H1 (cell line): ENCODE data around the gene FHOD1. TPM values are rescaled to one million over a fixed set of nuclear protein-coding genes. Genes with fewer than 3 reads are reported as not detected.

Experiments used
- ASH2L ChIP-seq: fragments of 200-600, 300-600 bp; sonication (generic); IDR thresholded peaks from one replicate; pipeline ENCODE4 v1.7.1; 2017; ENCODE audit warnings: low read length
- CHD7 ChIP-seq: fragments of 300-600 bp; sonication (generic); IDR thresholded peaks from 2 replicates; pipeline ENCODE4 v1.7.1; 2012; ENCODE audit warnings: low read length, moderate library complexity, mild to moderate bottlenecking, inconsistent platforms; ENCODE audit not compliant: insufficient replicate concordance
- CREB1 ChIP-seq: IDR thresholded peaks from 2 replicates; pipeline ENCODE4 v1.6.1; 2012; ENCODE audit warnings: inconsistent platforms
- EZH2 ChIP-seq: fragments of 200-600 bp; sonication (generic); IDR thresholded peaks from 2 replicates; pipeline ENCODE4 v1.7.1; 2012; ENCODE audit warnings: low read depth, mild to moderate bottlenecking, moderate library complexity, low read length, inconsistent platforms; ENCODE audit not compliant: severe bottlenecking
- FOSL1 ChIP-seq: IDR thresholded peaks from 2 replicates; pipeline ENCODE4 v1.6.1; 2011; ENCODE audit warnings: mild to moderate bottlenecking, low read depth, low read length, moderate library complexity; ENCODE audit not compliant: insufficient read depth
- GABPA ChIP-seq: IDR thresholded peaks from 2 replicates; pipeline ENCODE4 v1.6.1; 2011; ENCODE audit warnings: mild to moderate bottlenecking, low read length, moderate library complexity, borderline replicate concordance; ENCODE audit not compliant: insufficient read depth
- POLR2AphosphoS5 ChIP-seq: IDR thresholded peaks from 2 replicates; pipeline ENCODE4 v1.6.1; 2011; ENCODE audit warnings: low read depth, low read length
- SIX5 ChIP-seq: IDR thresholded peaks from 2 replicates; pipeline ENCODE4 v1.6.1; 2011; ENCODE audit warnings: mild to moderate bottlenecking, low read depth, low read length
- SP2 ChIP-seq: IDR thresholded peaks from 2 replicates; pipeline ENCODE4 v1.6.1; 2012; ENCODE audit warnings: mild to moderate bottlenecking, low read length, inconsistent platforms
- USF2 ChIP-seq: IDR thresholded peaks from 2 replicates; pipeline ENCODE4 v1.6.1; 2011; ENCODE audit warnings: low read length, improper control_type of control experiment
- polyA plus RNA-seq, 7 experiments: library from polyadenylated mRNA; depleted of rRNA in 3 of 7; stranded (reverse) in 5 of 7; unstranded in 2 of 7; fragments of >200 nt in 5 of 7; fragments of 200-250 nt in 2 of 7; gene quantifications; 1 replicate in 5 of 7; 2 replicates in 1 of 7; 4 replicates in 1 of 7; pipeline versions ENCODE4 v1.2.1 to v1.2.3, GENCODE V29; 2011 to 2013; ENCODE audit warnings: missing spikeins in 2 of 7, mixed read lengths in 2 of 7
- total RNA-seq: library from RNA; stranded (reverse); fragmentation: NEBNext Ultra II Directional; extraction: Animal tissue kit (Norgen Biotek cat#: 25700); gene quantifications from 2 replicates; pipeline ENCODE4 v1.2.1, GENCODE V29; 2021

The FHOD1 gene
- total and polyA plus RNA-seq, 2 of the 8 experiments (the other 6 are each of a cell fraction or from before 2014, with no cell fraction given), result 31.3 to 60.7 TPM

GRCh38 chr16:67255553-67256221 lies 8.4 kb upstream of the FHOD1 start (continued):
- TF ChIP-seq CHD7 (no peak), SP2 (no peak), USF2 (no peak), CREB1 (no peak), FOSL1 (no peak), GABPA (no peak), SIX5 (no peak), ASH2L (no peak), POLR2AphosphoS5 (no peak), EZH2 (no peak)
